Sigmoid colon (tissue), 7 donors: ENCODE data around the gene RASL10A. TPM values are rescaled to one million over a fixed set of nuclear protein-coding genes. Genes with fewer than 3 reads are reported as not detected.

Source experiments
- DNase-seq: peaks from one replicate; pipeline ENCODE4 v3.0.0-alpha.2; 2019
- H3K27ac ChIP-seq, 4 donors: fragments of 200-600 bp; sonication (generic); one replicate each; pipeline ENCODE4 v1.5.1; 2016 to 2019; ENCODE audit warnings: mild to moderate bottlenecking in 1 of 4
- H3K27me3 ChIP-seq, 3 donors: fragments of 200-600 bp; sonication (generic); one replicate each; pipeline ENCODE4 v1.5.1; 2019; ENCODE audit warnings: mild to moderate bottlenecking in 1 of 3
- H3K36me3 ChIP-seq, 4 donors: fragments of 200-600 bp; sonication (generic); one replicate each; pipeline ENCODE4 v1.5.1; 2016 to 2019
- H3K4me1 ChIP-seq, 4 donors: fragments of 200-600 bp; sonication (generic); one replicate each; pipeline ENCODE4 v1.5.1; 2017 to 2019
- H3K4me3 ChIP-seq, 4 donors: fragments of 200-600 bp; sonication (generic); one replicate each; pipeline ENCODE4 v1.5.1; 2017 to 2019; ENCODE audit warnings: mild to moderate bottlenecking in 2 of 4, moderate library complexity in 1 of 4
- H3K9me3 ChIP-seq, 4 donors: fragments of 200-600 bp in 3 of 4; sonication (generic) in 3 of 4; one replicate each; pipeline versions ENCODE4 v1.5.1 to v1.6.1; 2013 to 2019
- EP300 ChIP-seq, 4 donors: sonication (generic); formaldehyde crosslinking; IDR thresholded peaks; one replicate each; pipeline ENCODE4 v1.6.1; 2017; ENCODE audit warnings: antibody characterized with exemption in 4 of 4
- POLR2A ChIP-seq, 2 donors: fragments of 450-650 bp; IDR thresholded peaks; one replicate each; pipeline ENCODE4 v1.6.1; 2016; ENCODE audit warnings: antibody characterized with exemption in 2 of 2, mild to moderate bottlenecking in 2 of 2, moderate library complexity in 2 of 2
- POLR2AphosphoS5 ChIP-seq, 4 donors: sonication (generic); formaldehyde crosslinking; IDR thresholded peaks; one replicate each; pipeline ENCODE4 v1.6.1; 2017; ENCODE audit warnings: antibody characterized with exemption in 4 of 4
- WGBS, 2 donors: extraction: QIAGEN DNeasy Blood & Tissue Kit; methylation state at CpG; one replicate each; pipeline ENCODE4 v1.1.7; 2013; 5-methylcytosine and 5-hydroxymethylcytosine counted together
- intact Hi-C: fragments of 100-400 bp; cut with DNase I; formaldehyde crosslinking; loops from one replicate; pipeline ENCODE4 v1.15.1; 2023
- polyA plus RNA-seq, 3 donors: library from polyadenylated mRNA; stranded (reverse); fragments of 200-250 nt; gene quantifications; one replicate each; pipeline ENCODE4 v1.2.3, GENCODE V29; 2013
- total RNA-seq, 4 donors: library from RNA; depleted of rRNA; stranded (reverse); fragments of >200 nt; gene quantifications; one replicate each; pipeline ENCODE4 v1.1.0, GENCODE V29; 2016
- TF ChIP-seq, protein P1 (sequence below), 4 experiments: fragments of 450-650 bp in 3 of 4; fragments of 200-600 bp in 1 of 4; IDR thresholded peaks; one replicate each; pipeline ENCODE4 v1.5.1; 2016 to 2019; ENCODE audit warnings: antibody characterized with exemption in 4 of 4, mild to moderate bottlenecking in 3 of 4, moderate library complexity in 2 of 4
- donor health status: healthy with polysubstance abuse.
- donor health status: Bipolar disorder and iron deficiency.
- donor health status: healthy.

The RASL10A gene
- total and polyA plus RNA-seq, 7 donors = 0.33 to 3.0 (median 1.4) TPM; not detected in 2

DNA sequence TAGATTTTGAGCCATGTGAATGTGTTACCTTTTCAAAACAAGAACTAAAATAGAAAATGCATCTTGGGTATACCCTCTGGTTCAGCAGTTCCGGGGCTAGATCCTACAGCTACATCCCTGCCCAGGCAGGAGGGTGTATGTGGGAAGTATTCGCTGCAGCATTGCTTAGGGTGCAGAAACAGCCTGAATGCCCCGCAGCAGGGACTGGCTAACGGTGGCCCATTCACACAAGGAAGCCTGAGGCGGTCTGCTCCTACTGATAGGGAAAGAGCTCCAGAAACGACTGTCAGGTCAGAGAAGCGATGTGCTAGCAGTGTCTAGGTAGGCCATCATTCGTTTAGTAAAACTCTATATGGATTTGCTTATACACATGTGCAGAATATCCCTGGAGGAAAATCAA is 9.9 kb upstream of the RASL10A start:
- no peak for DNase-seq
- peaks cover 0 to 42% (median 15%) of the 10 kb centered on the region in 4 donors for H3K36me3 ChIP-seq
- H3K27ac ChIP-seq = no peak overlapping the region
- no peaks in the 10 kb centered on the region for H3K9me3 ChIP-seq
- H3K27me3 ChIP-seq = no peaks in the 10 kb centered on the region
- H3K4me1 ChIP-seq = peaks cover 0 to 5% (median 0%) of the 10 kb centered on the region in 4 donors
- 83 to 87% methylated on average over 8 of the region's 8 CpGs for WGBS, 2 donors
- TF ChIP-seq EP300 (IDR thresholded peaks at IDR 0.05) (no peak), POLR2A (IDR thresholded peaks at IDR 0.05) (no peak), POLR2AphosphoS5 (IDR thresholded peaks at IDR 0.05) (no peak)
- TF ChIP-seq, protein P1, sequence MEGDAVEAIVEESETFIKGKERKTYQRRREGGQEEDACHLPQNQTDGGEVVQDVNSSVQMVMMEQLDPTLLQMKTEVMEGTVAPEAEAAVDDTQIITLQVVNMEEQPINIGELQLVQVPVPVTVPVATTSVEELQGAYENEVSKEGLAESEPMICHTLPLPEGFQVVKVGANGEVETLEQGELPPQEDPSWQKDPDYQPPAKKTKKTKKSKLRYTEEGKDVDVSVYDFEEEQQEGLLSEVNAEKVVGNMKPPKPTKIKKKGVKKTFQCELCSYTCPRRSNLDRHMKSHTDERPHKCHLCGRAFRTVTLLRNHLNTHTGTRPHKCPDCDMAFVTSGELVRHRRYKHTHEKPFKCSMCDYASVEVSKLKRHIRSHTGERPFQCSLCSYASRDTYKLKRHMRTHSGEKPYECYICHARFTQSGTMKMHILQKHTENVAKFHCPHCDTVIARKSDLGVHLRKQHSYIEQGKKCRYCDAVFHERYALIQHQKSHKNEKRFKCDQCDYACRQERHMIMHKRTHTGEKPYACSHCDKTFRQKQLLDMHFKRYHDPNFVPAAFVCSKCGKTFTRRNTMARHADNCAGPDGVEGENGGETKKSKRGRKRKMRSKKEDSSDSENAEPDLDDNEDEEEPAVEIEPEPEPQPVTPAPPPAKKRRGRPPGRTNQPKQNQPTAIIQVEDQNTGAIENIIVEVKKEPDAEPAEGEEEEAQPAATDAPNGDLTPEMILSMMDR (IDR thresholded peaks at IDR 0.05) = no peak
- intact Hi-C loops = no loop called here
- no peak overlapping the region for H3K4me3 ChIP-seq

DNA sequence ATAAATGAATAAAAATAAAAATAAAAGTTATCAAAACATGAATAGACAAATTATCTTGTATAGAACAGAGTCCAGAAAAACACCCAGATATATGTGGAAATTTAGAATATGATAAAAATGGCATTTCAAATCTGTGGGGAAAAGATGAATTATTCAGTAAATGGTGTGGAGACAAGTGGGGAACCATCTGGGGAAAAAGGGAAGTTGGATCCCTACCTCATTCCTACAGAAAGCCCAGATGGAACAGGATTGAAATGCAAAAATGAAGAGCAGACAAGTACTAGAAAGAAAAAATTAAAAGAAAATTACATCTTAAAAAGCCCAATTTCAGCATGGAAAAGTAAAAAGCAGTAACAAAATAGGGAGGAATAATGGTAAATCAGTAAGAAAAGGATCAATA is 8.1 kb upstream of the RASL10A start:
- H3K27ac ChIP-seq = no peak overlapping the region
- peaks cover 0 to 25% (median 7%) of the 10 kb centered on the region in 4 donors for H3K36me3 ChIP-seq
- TF ChIP-seq EP300 (IDR thresholded peaks at IDR 0.05) = no peak
- TF ChIP-seq POLR2AphosphoS5 (IDR thresholded peaks at IDR 0.05) = no peak
- TF ChIP-seq POLR2A (IDR thresholded peaks at IDR 0.05) = no peak
- TF ChIP-seq, protein P1 (IDR thresholded peaks at IDR 0.05) = no peak
- H3K9me3 ChIP-seq = no peaks in the 10 kb centered on the region
- no peak for DNase-seq
- H3K27me3 ChIP-seq = no peaks in the 10 kb centered on the region
- peaks cover 0 to 4% (median 0%) of the 10 kb centered on the region in 4 donors for H3K4me1 ChIP-seq
- no peak overlapping the region for H3K4me3 ChIP-seq
- intact Hi-C loops = no loop called here

DNA sequence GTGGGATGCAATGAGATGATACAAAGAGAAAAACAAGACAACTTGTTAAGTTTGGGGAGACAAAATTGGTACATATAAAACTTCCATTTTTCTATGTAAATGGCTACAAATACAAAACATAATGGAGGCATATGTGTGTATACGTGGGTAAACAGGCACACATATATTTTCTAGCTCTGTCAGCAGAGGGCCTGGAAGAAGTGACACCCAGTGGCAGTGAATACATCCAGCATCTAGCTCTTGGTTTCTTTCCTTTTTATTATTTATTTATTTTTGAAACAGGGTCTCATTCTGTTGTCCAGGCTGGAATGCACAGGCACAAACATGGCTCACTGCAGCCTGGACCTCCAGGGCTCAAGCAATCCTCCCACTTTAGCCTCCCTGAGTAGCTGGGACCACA is 5.0 kb upstream of the RASL10A start:
- intact Hi-C loops = no loop called here
- no peak for TF ChIP-seq POLR2A (IDR thresholded peaks at IDR 0.05)
- TF ChIP-seq POLR2AphosphoS5 (IDR thresholded peaks at IDR 0.05) = no peak
- TF ChIP-seq EP300 (IDR thresholded peaks at IDR 0.05) = no peak
- TF ChIP-seq, protein P1 (IDR thresholded peaks at IDR 0.05) = no peak
- 39 to 58% methylated on average over 1 of the region's 1 CpG for WGBS, 2 donors

DNA sequence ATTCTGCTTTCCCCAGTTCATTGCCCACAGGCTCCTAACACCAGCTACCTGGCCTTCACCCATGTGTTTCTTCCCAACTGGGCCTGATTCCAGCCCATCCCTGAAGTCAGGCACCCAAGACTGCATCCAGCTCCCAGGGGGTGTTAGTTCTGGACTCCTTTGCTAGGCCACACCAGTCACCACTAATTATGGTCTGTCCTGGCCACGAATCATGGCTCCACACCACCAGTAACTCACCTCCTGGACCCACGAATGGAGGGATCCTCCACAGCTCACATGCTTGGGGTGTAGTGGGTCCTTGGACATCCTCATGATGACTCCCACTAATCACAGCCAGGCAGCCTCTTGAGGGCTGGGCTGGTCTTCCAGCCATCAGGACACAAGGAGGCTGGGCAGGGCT is 3.6 kb upstream of the RASL10A start:
- H3K36me3 ChIP-seq = no peaks in the 10 kb centered on the region
- peaks cover 23 to 27% (median 24%) of the 10 kb centered on the region in 3 donors for H3K27me3 ChIP-seq
- no peaks in the 10 kb centered on the region for H3K9me3 ChIP-seq
- intact Hi-C loops = no loop called here
- WGBS, 2 donors = 83 to 84% methylated on average over 2 of the region's 2 CpGs
- DNase-seq = no peak
- H3K4me1 ChIP-seq = peaks cover 0 to 20% (median 19%) of the 10 kb centered on the region in 4 donors
- TF ChIP-seq EP300 (IDR thresholded peaks at IDR 0.05) (no peak), POLR2AphosphoS5 (IDR thresholded peaks at IDR 0.05) (no peak), POLR2A (IDR thresholded peaks at IDR 0.05) (no peak)
- TF ChIP-seq, protein P1 (IDR thresholded peaks at IDR 0.05) = no peak
- H3K27ac ChIP-seq = no peak overlapping the region
- no peak overlapping the region for H3K4me3 ChIP-seq

More for the DNA sequence above, 5.0 kb upstream of the RASL10A start:
- Histone ChIP-seq H3K9me3 (no peaks in the 10 kb centered on the region), H3K27ac (no peak overlapping the region), H3K36me3 (no peaks in the 10 kb centered on the region), H3K27me3 (peaks cover 10 to 12% (median 10%) of the 10 kb centered on the region in 3 donors), H3K4me1 (peaks cover 0 to 5% (median 5%) of the 10 kb centered on the region in 4 donors), H3K4me3 (no peak overlapping the region)
- no peak for DNase-seq
